Endothelial cell (in vitro differentiated cells): ENCODE data around the gene ERAS. TPM values are rescaled to one million over a fixed set of nuclear protein-coding genes. Genes with fewer than 3 reads are reported as not detected.

ENCODE experiments used
- DNase-seq: peaks from one replicate; pipeline ENCODE4 v3.0.0; 2021; ENCODE audit warnings: low spot score
- H3K27ac Mint-ChIP-seq: one replicate; pipeline ENCODE4 v1.8.0; 2021; ENCODE audit warnings: mixed read lengths, inconsistent platforms; ENCODE audit not compliant: unreplicated experiment
- H3K27me3 Mint-ChIP-seq: one replicate; pipeline ENCODE4 v1.8.0; 2021; ENCODE audit warnings: mild to moderate bottlenecking, moderate library complexity, mixed read lengths, inconsistent platforms; ENCODE audit not compliant: unreplicated experiment
- H3K36me3 Mint-ChIP-seq: one replicate; pipeline ENCODE4 v1.8.0; 2021; ENCODE audit warnings: mild to moderate bottlenecking, low read depth, mixed read lengths, inconsistent platforms; ENCODE audit not compliant: unreplicated experiment
- H3K4me1 Mint-ChIP-seq: one replicate; pipeline ENCODE4 v1.8.0; 2021; ENCODE audit warnings: mild to moderate bottlenecking, mixed read lengths, inconsistent platforms; ENCODE audit not compliant: unreplicated experiment
- H3K4me3 Mint-ChIP-seq: one replicate; pipeline ENCODE4 v1.8.0; 2021; ENCODE audit warnings: mild to moderate bottlenecking, mixed read lengths, inconsistent platforms; ENCODE audit not compliant: unreplicated experiment
- H3K9me3 Mint-ChIP-seq: one replicate; pipeline ENCODE4 v1.8.0; 2021; ENCODE audit warnings: mixed read lengths, inconsistent platforms; ENCODE audit not compliant: unreplicated experiment
- CTCF ChIP-seq: fragments of 200-600 bp; sonication (generic); IDR thresholded peaks from one replicate; pipeline ENCODE4 v1.5.0; 2021; ENCODE audit warnings: antibody characterized with exemption; ENCODE audit not compliant: unreplicated experiment
- total RNA-seq: library from RNA; stranded (reverse); fragmentation: NEBNext Ultra II Directional; extraction: Animal tissue kit (Norgen Biotek cat#: 25700); gene quantifications from one replicate; pipeline ENCODE4 v1.2.1, GENCODE V29; 2021; ENCODE audit not compliant: unreplicated experiment

Gene ERAS
- total RNA-seq, 1 donor from 2014 or later = not detected

- peak overlapping the region; percentile 36 for H3K27ac Mint-ChIP-seq
- no peak for TF ChIP-seq CTCF
Measured at GRCh38 chrX:48794911-48795515, 31.3 kb upstream of the ERAS start.

GRCh38 chrX:48798318-48798717 lies 28.0 kb upstream of the ERAS start:
- Mint-ChIP-seq H3K27ac (no peak overlapping the region), H3K9me3 (no peaks in the 10 kb centered on the region), H3K36me3 (peaks cover 4% of the 10 kb centered on the region), H3K4me1 (peaks cover 11% of the 10 kb centered on the region), H3K27me3 (peaks cover 7% of the 10 kb centered on the region), H3K4me3 (no peak overlapping the region)
- no peak for TF ChIP-seq CTCF
- no peak for DNase-seq

More at GRCh38 chrX:48794911-48795515, 31.3 kb upstream of the ERAS start:
- no peak for DNase-seq
- Mint-ChIP-seq H3K4me1 (peaks cover 6% of the 10 kb centered on the region), H3K36me3 (no peaks in the 10 kb centered on the region), H3K27me3 (peaks cover 2% of the 10 kb centered on the region), H3K9me3 (no peaks in the 10 kb centered on the region), H3K4me3 (no peak overlapping the region)

DNA sequence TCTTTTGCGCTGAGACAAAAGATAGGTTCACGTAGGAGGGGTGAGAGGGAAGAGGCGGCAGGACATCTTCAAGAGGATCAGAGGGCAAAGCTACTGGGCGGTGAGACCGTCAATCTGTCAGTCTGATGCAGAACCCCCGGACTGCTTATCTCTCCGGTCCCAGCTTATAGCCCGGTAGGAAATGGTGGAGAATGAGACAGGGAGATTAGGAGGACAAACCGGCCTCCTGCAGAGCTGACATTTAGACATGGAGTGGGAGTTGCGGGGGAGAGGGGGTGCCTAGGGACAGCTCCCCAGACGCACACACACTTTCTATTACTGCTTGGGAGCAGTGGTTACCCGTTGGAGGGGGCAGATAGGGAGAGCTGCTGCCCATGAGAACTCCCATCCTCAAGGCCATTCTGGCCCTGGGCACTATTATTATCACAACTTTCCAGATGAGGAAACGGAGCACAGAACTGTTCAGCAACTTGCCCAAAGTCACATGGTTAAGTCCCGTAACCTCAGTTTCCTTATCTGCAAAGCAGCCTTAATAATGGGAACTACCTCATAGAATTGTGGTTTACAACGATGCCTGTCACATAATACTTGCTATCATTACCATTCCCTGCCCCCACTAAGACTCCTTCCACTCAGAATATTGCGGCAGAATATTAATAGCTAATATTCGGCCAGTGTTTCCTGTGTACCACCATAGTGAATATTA lies 25.6 kb upstream of the ERAS start:
- Mint-ChIP-seq H3K27me3 (peaks cover 10% of the 10 kb centered on the region), H3K4me1 (peaks cover 5% of the 10 kb centered on the region), H3K9me3 (no peaks in the 10 kb centered on the region), H3K36me3 (peaks cover 10% of the 10 kb centered on the region), H3K27ac (peak overlapping the region; percentile 97), H3K4me3 (peak overlapping the region; percentile 94)
- DNase-seq = no peak
- no peak for TF ChIP-seq CTCF

DNA sequence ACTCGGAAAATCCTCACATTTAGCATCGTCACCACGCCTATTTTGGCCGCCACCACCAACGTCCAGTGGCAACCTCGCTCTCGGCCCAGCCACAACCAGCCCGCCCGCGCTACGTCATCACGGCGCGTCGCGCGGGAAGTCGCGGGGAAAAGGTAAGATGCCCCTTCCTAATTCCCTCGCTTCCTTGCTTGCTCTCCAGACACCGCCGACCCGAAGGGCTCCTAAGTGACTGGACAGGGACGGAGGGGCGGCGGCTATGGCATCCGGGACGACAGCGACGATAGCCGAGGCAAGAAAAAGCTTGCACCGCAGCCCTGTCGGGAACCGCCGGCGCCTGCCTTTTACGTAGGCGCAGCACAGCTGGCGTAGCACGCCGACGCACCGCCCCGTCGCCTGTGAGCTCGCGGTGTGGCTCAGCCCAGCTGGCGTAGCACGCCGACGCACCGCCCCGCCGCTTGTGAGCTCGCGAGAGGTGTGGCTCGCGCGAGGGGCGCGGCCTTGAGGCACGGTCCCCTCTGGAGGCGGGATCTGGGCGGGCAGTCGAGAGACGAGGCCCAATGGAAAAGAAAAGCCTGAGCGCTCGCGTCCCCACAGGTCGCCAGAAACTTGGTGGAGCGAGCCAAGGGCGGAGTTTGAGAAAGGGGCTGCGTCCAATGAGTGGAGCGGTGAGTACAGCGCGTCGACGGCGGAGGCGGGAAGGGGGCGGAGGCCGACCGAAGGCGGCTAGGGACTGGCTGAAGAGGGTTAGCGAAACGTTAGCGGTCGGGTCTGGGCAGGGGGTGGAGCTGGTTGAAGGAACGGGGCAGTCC lies 24.8 kb upstream of the ERAS start, which contains the start of gene HDAC6:
TSS of gene HDAC6 (plus strand) at position 788 of the 809 bp plus-strand sequence. CDS start 626 bp downstream, outside the sequence.
- Mint-ChIP-seq H3K27ac (peak within 1 kb of the TSS; percentile 98), H3K4me1 (peaks cover 5% of the 10 kb centered on the region), H3K9me3 (no peaks in the 10 kb centered on the region), H3K27me3 (peaks cover 7% of the 10 kb centered on the region), H3K4me3 (peak within 1 kb of the TSS; percentile 97), H3K36me3 (peaks cover 10% of the 10 kb centered on the region)
- TF ChIP-seq CTCF = no peak
- DNase-seq = peak; percentile 86
